NCI-H1694 treated with DMSO at 0.1 percent for 48 hours (cell line): ENCODE measurements around the gene RASEF.
"Not testable (repeated sequence)": the region's sequence is repeated elsewhere in the genome, so short reads cannot be mapped to it uniquely, and the experiment has no call there.

Experiments used
- DNase-seq: peaks from one replicate; lab custom pipeline; 2025; lab: John Stamatoyannopoulos, UW

Gene RASEF

DNA sequence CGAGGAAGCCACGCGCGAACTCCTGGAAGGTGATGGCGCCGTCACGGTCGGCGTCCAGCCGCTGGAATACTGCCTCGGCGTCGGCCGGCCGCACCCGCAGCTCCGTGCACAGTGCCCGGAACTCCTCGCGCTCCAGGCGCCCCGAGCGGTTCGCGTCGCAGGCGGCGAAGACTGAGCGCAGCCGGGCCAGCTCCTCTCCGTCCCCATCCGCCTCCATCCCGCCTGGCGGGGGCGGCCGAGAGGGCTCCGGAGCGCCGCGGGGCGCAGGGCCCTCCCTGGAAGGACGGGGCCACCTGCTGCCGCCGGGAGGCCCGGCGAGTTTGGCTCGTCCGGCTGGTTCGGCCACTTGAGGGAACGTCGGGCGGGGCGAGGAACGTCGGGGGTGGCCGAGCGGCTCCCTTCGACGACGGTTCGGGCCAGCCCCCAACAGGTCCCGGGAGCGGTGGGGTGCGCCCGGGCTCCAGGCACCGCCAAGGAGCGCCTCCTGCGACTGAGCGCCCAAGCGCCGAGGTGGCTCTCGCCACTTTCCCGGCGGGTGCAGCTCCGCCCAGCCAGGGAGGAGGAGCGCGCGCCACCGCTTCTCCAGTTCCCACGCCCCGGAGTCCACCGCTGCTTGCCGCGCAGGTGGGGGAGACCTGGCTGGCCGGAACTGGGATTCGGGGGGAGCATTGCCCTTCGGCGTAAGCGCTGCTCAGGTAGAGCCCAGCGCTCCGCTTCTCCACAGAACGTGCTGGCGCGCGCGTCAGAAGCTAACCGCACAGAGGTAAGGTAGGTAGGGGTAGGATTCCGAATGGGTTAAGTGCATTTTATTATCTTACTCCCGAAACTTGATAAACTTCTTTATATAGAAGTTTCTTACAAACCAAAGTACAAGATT lies at the start of gene RASEF:
Gene RASEF, minus strand, starts transcription at position 492 of the 877 bp plus-strand sequence. Its CDS starts 275 bp downstream, at position 217.
- peak; percentile 27 for DNase-seq

GRCh38 chr9:83111169-83111568 lies 48.2 kb upstream of the RASEF start:
- no peak for DNase-seq

- no peak for DNase-seq
Measured at GRCh38 chr9:83109296-83109695, 46.4 kb upstream of the RASEF start.

DNA sequence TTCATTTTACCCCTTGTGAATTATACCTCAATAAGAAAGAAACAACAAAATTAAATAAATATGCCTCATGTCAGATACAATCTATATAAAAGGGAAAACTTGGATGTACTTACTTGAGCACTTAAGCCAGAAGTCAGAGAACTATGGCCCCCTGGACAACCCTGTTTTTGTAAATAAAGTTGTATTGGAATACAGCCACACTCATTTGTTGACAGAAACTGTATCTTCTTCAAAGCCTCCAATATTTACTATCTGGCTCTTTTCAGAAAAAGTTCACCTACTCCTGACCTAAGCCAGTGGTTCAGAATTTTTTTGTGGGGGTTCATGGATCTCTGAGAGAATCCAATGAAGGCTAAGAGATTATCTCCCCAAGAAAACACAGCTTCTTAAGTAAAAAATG lies 45.3 kb upstream of the RASEF start:
- DNase-seq, result no peak

GRCh38 chr9:83106772-83107171 lies 43.8 kb upstream of the RASEF start:
- no peak for DNase-seq

GRCh38 chr9:83106263-83106662 lies 43.3 kb upstream of the RASEF start:
- peak; percentile 21 for DNase-seq

DNA sequence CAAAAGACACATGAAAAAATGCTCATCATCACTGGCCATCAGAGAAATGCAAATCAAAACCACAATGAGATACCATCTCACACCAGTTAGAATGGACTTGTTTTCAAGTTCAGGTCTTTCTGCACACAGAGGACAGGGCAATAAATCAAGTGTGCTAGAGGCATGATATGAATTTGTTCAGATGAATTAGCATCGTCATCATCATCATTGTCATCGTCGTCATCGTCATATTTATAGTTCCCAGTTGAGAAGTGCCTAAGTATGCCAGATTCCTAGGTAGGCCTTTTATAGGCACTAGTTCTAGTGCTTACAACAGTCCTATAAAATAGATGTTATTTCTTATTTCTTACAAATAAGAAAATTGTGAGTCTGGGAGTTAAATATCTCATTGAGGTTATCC lies 34.7 kb upstream of the RASEF start:
- DNase-seq, result no peak

DNA sequence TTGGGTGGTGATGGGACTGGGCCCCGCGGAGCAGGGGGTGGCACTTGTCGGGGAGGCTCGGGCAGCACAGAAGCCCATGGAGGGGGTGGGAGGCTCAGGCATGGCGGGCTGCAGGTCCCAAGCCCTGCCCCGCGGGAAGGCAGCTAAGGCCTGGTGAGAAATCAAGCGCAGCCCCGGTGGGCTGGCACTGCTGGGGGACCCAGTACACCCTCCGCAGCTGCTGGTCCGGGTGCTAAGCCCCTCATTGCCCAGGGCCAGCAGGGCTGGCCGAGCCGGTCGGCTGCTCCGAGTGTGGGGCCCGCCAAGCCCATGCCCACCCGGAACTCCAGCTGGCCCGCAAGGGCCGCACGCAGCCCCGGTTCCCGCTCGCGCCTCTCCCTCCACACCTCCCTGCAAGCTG lies 30.4 kb upstream of the RASEF start:
- not testable (repeated sequence) for DNase-seq

GRCh38 chr9:83081846-83082245 lies 18.9 kb upstream of the RASEF start:
- no peak for DNase-seq

DNA sequence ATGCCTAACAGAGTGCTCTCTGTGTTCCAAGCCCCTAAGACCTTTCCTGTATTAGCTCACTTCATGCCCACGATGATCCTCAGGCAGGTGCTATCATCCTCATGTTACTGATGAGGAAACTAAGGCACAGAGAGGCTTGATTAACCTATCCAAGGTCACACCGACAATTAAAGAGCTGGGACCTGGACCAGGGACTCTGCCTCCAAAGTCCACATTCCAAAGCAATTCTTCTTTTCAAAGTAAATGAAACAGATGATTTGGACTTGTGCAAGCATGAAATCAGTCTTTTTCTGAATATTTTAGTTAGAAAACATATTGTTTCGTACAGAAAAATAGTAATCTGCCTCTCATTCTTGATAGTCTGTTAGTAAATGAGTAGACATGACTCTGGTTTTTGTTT lies 18.1 kb upstream of the RASEF start:
- DNase-seq, result no peak

GRCh38 chr9:83075932-83076331 lies 13.0 kb upstream of the RASEF start:
- DNase-seq, result not testable (repeated sequence)

- DNase-seq, result not testable (repeated sequence)
Measured at GRCh38 chr9:83072498-83072897, 9.6 kb upstream of the RASEF start.

- DNase-seq, result no peak
Measured at GRCh38 chr9:83071626-83072025, 8.7 kb upstream of the RASEF start.

- DNase-seq, result no peak
Measured at GRCh38 chr9:83070261-83070660, 7.3 kb upstream of the RASEF start.

DNA sequence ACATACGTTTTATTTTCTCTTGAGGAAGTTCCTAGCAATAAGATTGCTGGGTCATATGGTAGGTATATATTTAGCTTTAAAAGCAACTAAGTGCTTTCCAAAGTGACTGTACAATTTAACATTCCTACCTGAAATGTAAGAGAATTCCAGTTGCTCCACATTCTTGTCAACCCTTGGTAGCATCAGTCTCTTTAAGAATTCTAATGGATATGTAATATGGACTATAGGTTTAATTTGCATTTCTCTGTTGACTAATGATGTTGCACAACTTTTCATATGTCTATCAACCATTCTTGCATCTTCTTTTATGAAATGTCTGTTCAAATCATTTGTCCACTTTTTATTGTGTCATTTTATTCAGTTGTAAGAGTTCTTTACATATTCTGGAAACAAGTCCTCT lies 6.7 kb upstream of the RASEF start:
- DNase-seq, result no peak

- no peak for DNase-seq
Measured at GRCh38 chr9:83068414-83068813, 5.5 kb upstream of the RASEF start.

DNA sequence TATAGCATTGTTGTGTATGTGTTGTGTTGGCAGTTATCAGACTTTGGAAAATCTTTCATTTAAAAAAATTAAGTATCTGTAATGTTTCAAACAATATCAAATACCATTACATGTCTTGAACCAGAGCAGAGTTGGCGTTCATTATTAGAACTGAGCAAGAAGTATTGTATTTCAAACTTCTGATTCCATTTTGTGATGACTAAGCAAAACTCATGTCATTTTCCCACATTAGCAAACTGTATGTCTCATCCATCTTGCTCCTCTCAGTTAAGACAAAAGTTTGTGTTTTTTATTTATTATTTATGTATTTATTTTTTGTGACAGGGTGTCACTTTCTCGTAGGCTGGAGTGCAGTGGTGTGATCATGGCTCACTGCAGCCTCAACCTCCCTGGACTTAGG lies 4.6 kb upstream of the RASEF start:
- DNase-seq, result no peak

GRCh38 chr9:83066771-83067170 lies 3.8 kb upstream of the RASEF start:
- no peak for DNase-seq

DNA sequence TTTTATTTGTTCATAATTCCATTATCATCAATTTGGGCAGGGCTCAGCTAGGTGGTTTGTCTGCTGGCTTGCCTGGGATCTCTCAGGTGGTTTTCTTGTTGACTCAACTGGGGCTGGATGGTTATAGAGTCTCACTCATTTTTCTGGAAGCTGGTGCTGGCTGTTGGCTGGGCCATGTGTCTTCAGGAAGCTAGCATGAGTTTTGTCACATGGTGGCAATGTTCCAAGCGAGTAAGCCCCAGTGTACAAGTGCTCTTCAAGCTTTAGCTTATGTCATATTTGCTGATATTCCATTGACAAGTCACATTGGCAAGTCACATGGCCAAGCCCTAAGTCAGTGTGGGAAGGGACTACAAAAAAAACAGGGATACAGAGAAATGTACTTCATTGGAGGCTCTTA lies 2.3 kb upstream of the RASEF start:
- DNase-seq, result no peak

- DNase-seq, result peak; percentile 29
Measured at GRCh38 chr9:83061990-83062650, 822 bp downstream of the RASEF start.

DNA sequence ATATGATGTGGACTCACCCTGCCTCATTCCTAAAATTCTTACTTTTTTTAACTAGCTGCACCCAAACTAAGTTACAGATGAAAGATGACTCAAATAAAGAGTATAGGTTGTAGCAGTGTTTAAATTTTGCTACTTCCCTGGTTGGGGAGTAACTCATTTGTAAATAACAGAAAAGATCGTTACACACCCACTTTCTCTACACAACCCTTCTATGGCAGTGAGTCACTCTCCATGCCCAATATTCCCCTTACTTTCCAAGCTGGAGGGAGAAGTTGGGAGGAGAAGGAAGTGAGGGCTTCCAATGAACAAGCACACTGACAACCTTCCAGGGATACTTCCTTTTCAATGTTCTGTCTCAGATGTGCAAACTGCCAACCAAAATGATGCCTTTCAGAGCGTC lies 1.9 kb downstream of the RASEF start:
- DNase-seq, result no peak

DNA sequence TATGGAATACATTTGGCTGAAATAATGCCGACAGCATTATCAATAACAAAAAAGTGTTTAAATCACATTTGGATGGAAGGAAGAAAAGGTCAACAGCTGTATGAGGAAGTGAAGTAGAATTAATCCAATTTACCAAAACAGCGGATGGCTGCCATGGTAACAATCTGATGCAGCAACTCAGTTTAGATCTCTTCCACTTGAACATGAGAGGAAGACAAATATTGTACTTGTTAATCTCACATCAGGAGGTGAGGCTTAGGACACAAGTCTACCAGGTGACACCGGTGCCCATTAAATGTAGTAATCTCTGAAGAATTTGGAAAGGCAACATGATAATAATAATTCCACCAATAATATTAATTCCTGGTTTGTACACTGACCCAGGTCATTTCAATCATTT lies 2.4 kb downstream of the RASEF start:
- DNase-seq, result no peak

DNA sequence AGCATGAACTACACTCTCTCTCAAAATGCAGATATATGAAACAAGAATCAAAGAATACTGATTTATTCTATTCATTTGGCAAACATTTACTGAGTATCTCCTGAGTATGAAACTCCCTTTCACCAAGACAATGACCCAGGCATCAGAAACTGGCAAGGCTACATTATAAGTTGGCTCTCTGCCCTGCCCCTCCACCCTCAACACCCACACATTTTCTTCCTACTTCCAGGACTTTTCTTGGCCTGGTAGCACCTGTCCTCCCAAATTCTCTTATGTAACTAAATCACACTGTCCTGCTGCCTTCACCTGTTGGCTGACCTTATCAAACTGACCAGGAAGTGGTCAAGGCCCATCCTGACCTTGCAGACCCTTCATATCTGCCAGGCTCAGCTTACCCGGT lies 3.5 kb downstream of the RASEF start:
- no peak for DNase-seq

DNA sequence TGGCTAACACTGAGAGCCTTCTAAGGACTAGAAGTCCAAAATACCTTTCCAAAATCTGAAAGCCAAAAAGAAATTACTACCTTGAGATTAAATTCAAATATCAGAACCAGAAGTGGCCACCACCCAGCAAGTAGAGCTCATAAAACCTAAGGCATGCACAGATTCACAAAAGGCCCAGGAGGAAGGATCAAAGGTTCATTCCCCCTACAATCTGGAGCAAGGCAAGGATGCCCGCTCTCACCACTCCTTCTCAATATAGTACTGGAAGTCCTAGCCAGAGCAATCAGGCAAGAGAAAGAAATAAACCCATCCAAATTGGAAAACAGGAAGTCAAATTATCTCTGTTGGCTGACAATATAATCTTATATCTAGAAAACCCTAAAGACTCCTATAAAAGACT lies 6.0 kb downstream of the RASEF start:
- no peak for DNase-seq
